Measurements from ENCODE around the gene KNG1. TPM values are rescaled to one million over a fixed set of nuclear protein-coding genes. Genes with fewer than 3 reads are reported as not detected.
"Not testable (repeated sequence)": the region's sequence is repeated elsewhere in the genome, so short reads cannot be mapped to it uniquely, and the experiment has no call there.

KNG1 gene
- total and polyA plus RNA-seq, 8 donors: 0.09 to 0.51 (median 0.14) TPM; not detected in 5

- Histone ChIP-seq H3K27me3 (no peaks in the 10 kb centered on the region), H3K4me1 (no peaks in the 10 kb centered on the region), H3K9me3 (no peaks in the 10 kb centered on the region), H3K27ac (no peak overlapping the region), H3K4me3 (no peak overlapping the region), H3K36me3 (no peaks in the 10 kb centered on the region)
- DNase-seq: no peak
- no peak for TF ChIP-seq CTCF (IDR thresholded peaks at IDR 0.05)
- intact Hi-C loops (cut with DNase I): no loop called here
- no peak for ATAC-seq
- FAIRE-seq: no peak
Observed at GRCh38 chr3:186678604-186679003, 38.6 kb upstream of the KNG1 start.

DNA sequence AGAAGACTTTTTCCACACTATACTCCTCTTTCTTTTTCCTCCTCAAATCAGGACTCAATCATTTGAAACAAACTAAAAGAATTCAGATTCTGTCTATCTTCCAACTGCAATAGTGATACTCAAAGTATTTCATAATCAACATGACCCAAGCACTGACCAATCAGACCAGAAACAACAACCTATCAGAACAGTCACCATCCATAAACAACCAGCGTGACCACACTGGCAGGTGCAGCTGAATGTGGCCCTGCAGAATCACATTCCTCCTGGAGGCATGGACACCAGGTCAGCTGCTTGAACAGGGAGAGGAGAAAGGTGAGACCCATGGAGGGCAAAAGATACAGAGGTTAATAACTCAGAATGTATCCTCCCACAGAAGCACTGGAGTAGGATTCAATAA is 38.0 kb upstream of the KNG1 start:
- intact Hi-C loops (cut with DNase I): no loop called here
- 22 to 29% methylated on average over 1 of the region's 1 CpG for WGBS, 2 donors
- FAIRE-seq (no peak), ATAC-seq (no peak), DNase-seq (no peak)
- no peak overlapping the region for H3K4me3 ChIP-seq
- H3K9me3 ChIP-seq: no peaks in the 10 kb centered on the region
- no peak for TF ChIP-seq CTCF (IDR thresholded peaks at IDR 0.05)
- H3K36me3 ChIP-seq: no peaks in the 10 kb centered on the region
- H3K27me3 ChIP-seq: no peaks in the 10 kb centered on the region
- H3K27ac ChIP-seq: no peak overlapping the region
- H3K4me1 ChIP-seq: no peaks in the 10 kb centered on the region

DNA sequence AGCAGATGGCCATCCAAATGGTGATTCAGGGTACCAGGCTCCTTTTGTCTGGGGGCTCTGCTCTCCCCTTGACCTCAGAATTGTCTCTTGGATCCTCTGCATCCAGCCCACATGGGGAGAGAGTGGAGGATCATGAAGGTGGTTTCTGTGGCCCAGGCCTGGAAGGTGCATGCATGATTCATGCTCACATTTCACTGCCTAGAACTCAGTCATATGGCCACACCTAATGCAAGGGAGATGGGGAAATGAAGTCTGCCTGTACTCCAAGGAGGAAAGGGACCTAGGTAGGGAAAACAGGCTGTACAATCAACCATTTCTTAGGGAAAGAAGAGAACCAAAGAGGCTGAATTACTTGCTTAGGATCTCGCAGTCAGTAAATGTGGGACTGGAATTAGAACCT is 36.3 kb upstream of the KNG1 start:
- no peaks in the 10 kb centered on the region for H3K27me3 ChIP-seq
- intact Hi-C loops (cut with DNase I): no loop called here
- FAIRE-seq (no peak), ATAC-seq (no peak), DNase-seq (no peak)
- TF ChIP-seq CTCF (IDR thresholded peaks at IDR 0.05): no peak
- no peak overlapping the region for H3K27ac ChIP-seq
- H3K9me3 ChIP-seq: no peaks in the 10 kb centered on the region
- no peak overlapping the region for H3K4me3 ChIP-seq
- H3K4me1 ChIP-seq: no peaks in the 10 kb centered on the region
- 92 to 100% methylated on average over 1 of the region's 1 CpG for WGBS, 2 donors
- H3K36me3 ChIP-seq: no peaks in the 10 kb centered on the region

- H3K4me1 ChIP-seq: no peaks in the 10 kb centered on the region
- intact Hi-C loops (cut with DNase I): no loop called here
- no peak for TF ChIP-seq CTCF (IDR thresholded peaks at IDR 0.05)
- H3K4me3 ChIP-seq: no peak overlapping the region
- no peaks in the 10 kb centered on the region for H3K27me3 ChIP-seq
- 47 to 51% methylated on average over 3 of the region's 3 CpGs for WGBS, 2 donors
- DNase-seq: no peak
- no peaks in the 10 kb centered on the region for H3K9me3 ChIP-seq
- H3K36me3 ChIP-seq: no peaks in the 10 kb centered on the region
- ATAC-seq: no peak
- no peak for FAIRE-seq
- H3K27ac ChIP-seq: no peak overlapping the region
Observed at GRCh38 chr3:186682812-186683211, 34.3 kb upstream of the KNG1 start.

GRCh38 chr3:186683979-186684378 is 33.2 kb upstream of the KNG1 start:
- FAIRE-seq: no peak
- no peak for ATAC-seq
- H3K4me1 ChIP-seq: no peaks in the 10 kb centered on the region
- no peak overlapping the region for H3K27ac ChIP-seq
- DNase-seq: no peak
- no peak overlapping the region for H3K4me3 ChIP-seq
- intact Hi-C loops (cut with DNase I): no loop called here
- H3K9me3 ChIP-seq: no peaks in the 10 kb centered on the region
- 66 to 72% methylated on average over 3 of the region's 3 CpGs for WGBS, 2 donors
- no peaks in the 10 kb centered on the region for H3K27me3 ChIP-seq
- no peaks in the 10 kb centered on the region for H3K36me3 ChIP-seq
- no peak for TF ChIP-seq CTCF (IDR thresholded peaks at IDR 0.05)

DNA sequence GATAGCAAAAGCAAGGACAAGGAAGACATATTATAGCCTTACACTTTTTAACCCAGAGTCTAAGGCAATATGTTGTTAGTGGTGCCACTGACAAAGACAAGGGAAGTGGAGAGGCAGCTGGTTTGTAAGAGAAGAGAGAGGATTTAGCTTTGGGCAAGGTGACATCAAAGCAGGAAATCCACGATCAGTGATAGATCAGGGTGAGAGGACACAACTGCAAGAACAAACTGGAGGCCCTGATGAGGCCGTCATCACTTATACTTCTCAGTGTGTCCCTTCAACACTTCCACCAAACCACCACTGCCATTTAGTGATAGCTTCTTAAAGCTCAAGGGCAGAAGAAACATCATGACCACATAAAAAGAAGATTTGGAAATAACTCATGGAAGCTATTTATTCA is 30.7 kb upstream of the KNG1 start:
- FAIRE-seq; H3K36me3 ChIP-seq; H3K9me3 ChIP-seq; H3K4me1 ChIP-seq; ATAC-seq; H3K27me3 ChIP-seq; DNase-seq; intact Hi-C loops (cut with DNase I); H3K27ac ChIP-seq; H3K4me3 ChIP-seq: not testable (repeated sequence)
- 71 to 89% methylated on average over 2 of the region's 2 CpGs for WGBS, 2 donors
